HG03039 (cell line): ENCODE data around the gene LYPD3.
"Not testable (repeated sequence)": the region's sequence is repeated elsewhere in the genome, so short reads cannot be mapped to it uniquely, and the experiment has no call there.

Source experiments
- ATAC-seq: cut with Tn5 transposase; IDR thresholded peaks from one replicate; pipeline ENCODE4 v1.9.1; 2021; ENCODE audit warnings: mild to moderate bottlenecking, moderate library complexity; ENCODE audit not compliant: unreplicated experiment

LYPD3 gene

GRCh38 chr19:43465468-43466120 is at the start of gene LYPD3:
TSS of gene LYPD3 (minus strand) at chr19:43465608. CDS start at chr19:43465571, 37 bp downstream.
- ATAC-seq: no peak

GRCh38 chr19:43512399-43512798 is 47.0 kb upstream of the LYPD3 start:
- ATAC-seq: not testable (repeated sequence)

GRCh38 chr19:43511324-43511723 is 45.9 kb upstream of the LYPD3 start:
- no peak for ATAC-seq

- ATAC-seq: no peak
Measured at GRCh38 chr19:43510713-43511112, 45.3 kb upstream of the LYPD3 start.

GRCh38 chr19:43507880-43508279 is 42.5 kb upstream of the LYPD3 start:
- ATAC-seq: no peak

- no peak for ATAC-seq
Measured at GRCh38 chr19:43506629-43507028, 41.2 kb upstream of the LYPD3 start.

- no peak for ATAC-seq
Measured at GRCh38 chr19:43505941-43506340, 40.5 kb upstream of the LYPD3 start.

GRCh38 chr19:43505186-43505456 is 39.7 kb upstream of the LYPD3 start:
- no peak for ATAC-seq

GRCh38 chr19:43504426-43505185 is 39.2 kb upstream of the LYPD3 start, which contains the start of gene PHLDB3:
TSS of gene PHLDB3 (minus strand) at chr19:43504746. CDS start at chr19:43504118, 628 bp downstream.
- ATAC-seq: peak; percentile 9

- peak; percentile 82 for ATAC-seq
Measured at GRCh38 chr19:43503501-43504425, 38.4 kb upstream of the LYPD3 start.

- ATAC-seq: no peak
Measured at GRCh38 chr19:43502419-43502976, 37.1 kb upstream of the LYPD3 start.

GRCh38 chr19:43501661-43502418 is 36.4 kb upstream of the LYPD3 start:
- no peak for ATAC-seq

- ATAC-seq: no peak
Measured at GRCh38 chr19:43499042-43499441, 33.6 kb upstream of the LYPD3 start.

- ATAC-seq: no peak
Measured at GRCh38 chr19:43498233-43498842, 32.9 kb upstream of the LYPD3 start.

GRCh38 chr19:43496960-43497359 is 31.6 kb upstream of the LYPD3 start:
- no peak for ATAC-seq

- no peak for ATAC-seq
Measured at GRCh38 chr19:43495082-43495481, 29.7 kb upstream of the LYPD3 start.

GRCh38 chr19:43490759-43491158 is 25.4 kb upstream of the LYPD3 start:
- ATAC-seq: no peak

- ATAC-seq: no peak
Measured at GRCh38 chr19:43489979-43490599, 24.7 kb upstream of the LYPD3 start.

GRCh38 chr19:43489310-43489709 is 23.9 kb upstream of the LYPD3 start:
- ATAC-seq: no peak

- ATAC-seq: no peak
Measured at GRCh38 chr19:43488179-43488578, 22.8 kb upstream of the LYPD3 start.
